GM19238 (cell line): ENCODE data around the gene NEMP1.
"Not testable (repeated sequence)": the region's sequence is repeated elsewhere in the genome, so short reads cannot be mapped to it uniquely, and the experiment has no call there.

Experiments used
- DNase-seq: peaks from one replicate; pipeline ENCODE4 v3.0.0; 2011; ENCODE audit warnings: low spot score; ENCODE audit not compliant: insufficient read length

Gene NEMP1

GRCh38 chr12:57057067-57057751 lies 21.4 kb downstream of the NEMP1 start:
- no peak for DNase-seq

- DNase-seq, result no peak
These were observed 22.8 kb downstream of the NEMP1 start for GRCh38 chr12:57055824-57056223.

- not testable (repeated sequence) for DNase-seq
These were observed 24.7 kb downstream of the NEMP1 start for GRCh38 chr12:57053901-57054300.

DNA sequence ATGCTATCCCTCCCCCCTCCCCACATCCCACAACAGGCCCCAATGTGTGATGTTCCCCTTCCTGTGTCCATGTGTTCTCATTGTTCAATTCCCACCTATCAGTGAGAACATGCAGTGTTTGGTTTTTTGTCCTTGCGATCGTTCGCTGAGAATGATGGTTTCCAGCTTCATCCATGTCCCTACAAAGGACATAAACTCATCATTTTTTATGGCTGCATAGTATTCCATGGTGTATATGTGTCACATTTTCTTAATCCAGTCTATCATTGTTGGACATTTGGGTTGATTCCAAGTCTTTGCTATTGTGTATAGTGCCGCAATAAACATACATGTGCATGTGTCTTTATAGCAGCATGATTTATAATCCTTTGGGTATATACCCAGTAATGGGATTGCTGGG lies 25.4 kb downstream of the NEMP1 start:
- not testable (repeated sequence) for DNase-seq

- no peak for DNase-seq
These were observed 27.6 kb downstream of the NEMP1 start for GRCh38 chr12:57051011-57051410.

- no peak for DNase-seq
These were observed 28.7 kb downstream of the NEMP1 start, which contains the start of gene MYO1A for GRCh38 chr12:57049890-57050289. Gene MYO1A (minus strand): TSS chr12:57050129. CDS start chr12:57048323, 1,806 bp downstream.

GRCh38 chr12:57049119-57049446 lies 29.5 kb downstream of the NEMP1 start:
- no peak for DNase-seq

DNA sequence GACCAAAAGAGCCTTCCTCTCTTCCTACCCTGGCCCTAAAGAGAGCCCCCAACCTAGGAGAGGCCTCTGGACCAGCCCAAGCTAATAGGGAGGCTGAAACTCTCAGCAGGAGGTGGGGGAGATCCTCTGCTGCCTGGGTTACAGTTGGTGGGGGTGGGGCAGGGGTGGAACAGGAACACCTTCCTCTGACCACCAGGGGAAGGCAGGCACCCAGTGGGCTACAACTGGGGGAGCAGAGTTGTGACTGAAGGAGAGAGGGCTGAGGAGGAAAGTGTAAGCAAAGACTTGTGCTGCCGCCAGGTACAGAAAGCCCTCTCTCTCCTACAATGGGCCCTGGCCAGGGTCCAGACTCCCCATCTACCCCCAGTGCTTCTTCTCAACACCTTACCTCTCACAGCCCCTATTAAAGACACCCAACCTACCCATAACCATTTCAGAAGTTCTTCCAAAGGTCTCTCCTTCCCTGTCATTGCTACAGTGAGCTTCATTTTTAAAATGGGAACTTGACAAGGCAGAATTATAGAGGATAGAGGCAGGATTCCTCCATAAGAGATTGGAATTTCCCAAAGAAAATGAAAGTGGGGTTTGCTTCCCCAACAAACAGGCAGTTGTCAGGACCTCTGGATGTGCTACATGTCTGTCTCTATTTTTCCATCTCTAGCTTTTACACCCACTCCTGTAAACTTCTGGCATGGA lies 30.0 kb downstream of the NEMP1 start:
- no peak for DNase-seq

DNA sequence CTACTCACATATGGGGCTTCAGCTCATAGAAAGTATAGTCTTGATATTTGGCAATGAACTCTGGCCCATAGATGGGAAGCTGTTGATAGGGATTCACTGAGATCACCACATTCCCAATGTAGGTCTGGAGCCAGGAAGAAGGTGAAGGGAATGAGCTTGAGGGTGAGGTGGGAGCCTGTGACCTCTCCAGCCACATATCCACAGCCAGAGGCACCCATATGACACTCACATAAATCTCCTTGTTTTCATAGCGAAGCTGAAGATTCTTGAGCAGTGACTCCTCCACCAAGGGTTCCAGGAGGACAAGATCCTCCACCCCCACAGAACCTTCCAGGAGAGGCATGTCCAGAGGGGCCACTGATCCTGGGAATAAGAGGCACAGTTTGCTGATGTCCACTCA lies 30.6 kb downstream of the NEMP1 start:
- DNase-seq, result no peak

GRCh38 chr12:57046947-57047890 lies 31.4 kb downstream of the NEMP1 start:
- no peak for DNase-seq

DNA sequence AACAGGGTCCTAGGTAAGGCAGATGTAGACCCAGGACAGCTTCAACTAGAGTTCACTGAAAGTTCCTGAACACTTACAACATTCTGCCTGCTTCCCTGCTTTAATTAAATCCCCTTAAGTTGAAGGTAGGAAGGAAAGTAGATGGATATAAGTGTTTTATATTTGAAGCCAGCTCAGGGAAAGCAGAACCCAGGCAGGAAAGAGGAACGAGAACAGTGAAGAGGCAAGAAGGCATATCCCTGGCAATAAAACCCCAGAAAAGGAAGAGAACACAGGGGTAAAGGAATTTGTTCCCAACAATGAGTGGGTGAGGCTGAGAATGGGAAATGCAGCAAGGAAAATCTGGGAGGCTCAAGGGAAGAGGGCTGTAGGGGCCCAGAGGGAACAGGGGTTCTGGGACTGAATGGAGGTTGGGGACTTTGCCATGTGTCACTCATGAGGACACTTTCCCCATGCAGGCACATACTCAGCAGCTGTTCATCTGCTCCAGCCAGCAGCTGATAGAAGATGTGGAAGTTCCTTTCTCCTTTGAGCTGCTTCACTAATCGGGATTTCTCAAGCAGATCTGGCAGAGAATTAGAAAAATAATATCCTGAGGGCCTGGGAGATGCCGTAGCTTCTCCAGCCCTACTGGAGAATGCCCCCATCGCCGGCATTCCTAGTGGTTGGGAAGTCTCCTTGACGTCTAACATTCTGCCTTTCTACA lies 32.4 kb downstream of the NEMP1 start:
- DNase-seq, result no peak

DNA sequence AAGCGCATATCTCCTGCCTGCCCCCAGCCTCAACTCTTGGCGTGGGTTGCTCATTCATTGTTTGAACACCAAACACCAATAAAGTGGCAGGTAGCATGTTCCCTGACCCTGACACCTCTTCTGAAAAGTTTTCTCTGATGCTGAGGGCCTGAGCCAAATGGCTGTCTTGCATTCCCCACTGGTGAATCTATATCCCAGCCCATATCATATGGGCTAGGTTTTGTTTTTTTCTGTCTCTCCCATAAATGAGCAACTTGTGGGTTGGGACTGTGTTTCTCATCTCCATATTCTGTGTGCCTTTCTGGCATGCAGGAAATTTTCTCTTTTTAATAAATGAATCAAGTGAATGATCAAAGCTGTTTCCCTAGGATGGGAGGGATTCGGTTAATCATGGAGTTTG lies 33.7 kb downstream of the NEMP1 start:
- DNase-seq, result no peak

GRCh38 chr12:57044468-57044867 lies 34.1 kb downstream of the NEMP1 start:
- no peak for DNase-seq

DNA sequence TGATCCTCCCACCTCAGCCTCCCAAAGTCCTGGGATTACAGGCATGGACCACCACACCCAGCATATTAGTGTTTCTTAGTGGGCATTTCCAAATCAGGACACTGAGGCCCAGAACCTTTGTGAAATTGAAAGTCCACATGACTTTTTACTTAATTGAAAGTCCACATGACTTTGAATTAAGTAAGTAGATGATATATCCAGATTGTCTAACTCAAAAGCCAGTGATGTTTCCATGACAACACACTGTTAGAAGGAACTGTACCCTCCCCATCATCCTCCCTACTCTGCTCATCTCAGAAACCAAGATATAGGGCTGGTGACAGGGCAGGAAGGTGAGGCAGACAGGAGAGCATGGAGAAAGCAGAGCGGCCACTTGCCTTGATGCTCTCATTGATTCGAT lies 35.9 kb downstream of the NEMP1 start:
- no peak for DNase-seq

GRCh38 chr12:57040750-57041149 lies 37.8 kb downstream of the NEMP1 start:
- no peak for DNase-seq

DNA sequence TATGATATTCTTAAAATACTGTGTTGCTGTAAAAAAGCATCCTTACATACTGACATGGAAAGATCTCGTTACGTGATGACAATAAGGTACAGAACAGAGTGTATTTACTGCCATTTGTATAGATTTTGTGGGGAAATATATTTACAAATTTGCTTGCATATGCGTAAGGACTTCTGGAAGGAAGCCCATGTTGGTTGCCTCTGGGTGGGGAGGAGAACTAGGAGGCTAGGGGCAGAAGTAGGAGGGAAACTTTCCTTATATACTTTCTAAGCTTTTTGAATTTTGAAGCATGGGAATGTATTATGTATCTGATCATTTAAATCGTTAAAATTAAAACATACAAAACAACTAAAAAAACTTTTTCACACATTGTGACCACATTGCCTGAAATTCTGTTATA lies 38.4 kb downstream of the NEMP1 start:
- no peak for DNase-seq

GRCh38 chr12:57039016-57039798 lies 39.4 kb downstream of the NEMP1 start:
- DNase-seq, result no peak

DNA sequence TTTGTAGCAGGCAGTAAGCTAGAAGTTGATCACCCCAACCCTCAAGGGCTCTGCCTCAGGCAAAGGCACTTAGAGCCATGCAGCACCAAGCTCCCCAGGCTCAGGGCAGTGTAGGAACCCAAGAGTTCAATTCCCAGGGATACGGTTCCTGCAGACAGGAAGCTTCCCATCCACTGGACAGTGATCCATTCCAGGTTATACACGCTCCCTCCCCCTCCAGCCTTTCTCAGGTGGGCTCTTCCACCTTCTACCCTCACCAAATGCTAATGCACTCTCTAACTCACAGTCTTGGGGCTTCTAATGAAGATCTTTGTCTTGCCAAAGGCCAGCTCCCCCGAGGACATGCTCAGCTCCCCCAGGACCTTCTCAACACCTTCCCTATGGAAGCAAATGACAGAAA lies 41.3 kb downstream of the NEMP1 start:
- DNase-seq, result no peak

- DNase-seq, result no peak
These were observed 45.2 kb downstream of the NEMP1 start for GRCh38 chr12:57033431-57033830.

GRCh38 chr12:57031789-57032188 lies 46.8 kb downstream of the NEMP1 start:
- DNase-seq, result no peak
